Measurements from ENCODE around the gene YBEY.
A peak's percentile ranks its signal among the peaks of the same experiment; 100 is the strongest.
"Not testable (repeated sequence)": the region's sequence is repeated elsewhere in the genome, so short reads cannot be mapped to it uniquely, and the experiment has no call there.

YBEY gene

DNA sequence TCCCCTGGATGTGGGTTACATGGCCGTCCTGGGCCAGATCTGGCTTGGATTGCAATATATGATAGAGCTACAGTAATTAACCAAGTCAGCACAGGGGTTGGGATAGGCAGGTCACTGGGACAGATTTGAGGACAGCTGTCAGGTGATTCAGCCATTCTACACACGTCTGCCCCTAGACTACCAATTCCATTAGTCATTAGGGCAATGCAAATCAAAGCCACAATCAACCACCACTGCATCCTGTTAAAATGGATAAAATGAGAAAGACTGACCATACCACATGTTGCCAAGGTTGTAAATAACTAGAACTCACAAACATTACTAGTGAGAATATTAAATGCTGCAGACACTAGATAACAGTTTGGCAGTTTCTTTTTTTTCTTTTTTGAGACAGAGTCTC lies 21.5 kb downstream of the YBEY start:
- DNase-seq: no peak

DNA sequence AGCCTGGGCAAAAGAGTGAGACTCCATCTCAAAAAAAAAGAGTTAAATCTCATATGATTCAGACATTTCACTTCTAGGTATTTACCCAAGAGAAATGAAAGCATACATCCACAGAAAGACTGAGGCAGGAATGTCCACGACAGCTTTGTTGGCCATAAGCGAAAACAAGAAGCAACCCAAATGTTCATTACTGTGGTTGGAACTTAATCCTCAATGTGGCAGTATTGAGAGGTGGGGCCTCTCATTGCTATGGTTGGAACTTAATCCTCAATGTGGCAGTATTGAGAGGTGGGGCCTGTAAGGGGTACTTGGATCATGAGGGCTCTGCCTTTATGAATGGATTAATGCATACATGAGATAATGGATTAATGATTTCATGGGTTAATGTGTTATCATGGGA lies 22.3 kb downstream of the YBEY start:
- DNase-seq: no peak

DNA sequence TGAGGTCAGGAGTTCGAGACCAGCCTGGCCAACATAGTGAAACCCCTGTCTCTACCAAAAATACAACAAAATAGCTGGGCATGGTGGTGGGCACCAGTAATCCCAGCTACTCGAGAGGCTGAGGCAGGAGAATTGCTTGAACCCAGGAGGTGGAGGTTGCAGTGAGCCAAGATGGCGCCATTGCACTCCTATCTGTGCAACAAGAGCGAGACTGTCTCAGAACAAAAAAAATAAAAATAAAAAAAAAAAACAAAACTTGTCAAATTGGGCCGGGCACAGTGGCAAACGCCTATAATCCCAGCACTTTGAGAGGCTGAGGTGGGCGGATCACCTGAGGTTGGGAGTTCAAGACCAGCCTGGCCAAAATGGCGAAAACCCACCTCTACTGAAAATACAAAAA lies 24.1 kb downstream of the YBEY start:
- DNase-seq: not testable (repeated sequence)

DNA sequence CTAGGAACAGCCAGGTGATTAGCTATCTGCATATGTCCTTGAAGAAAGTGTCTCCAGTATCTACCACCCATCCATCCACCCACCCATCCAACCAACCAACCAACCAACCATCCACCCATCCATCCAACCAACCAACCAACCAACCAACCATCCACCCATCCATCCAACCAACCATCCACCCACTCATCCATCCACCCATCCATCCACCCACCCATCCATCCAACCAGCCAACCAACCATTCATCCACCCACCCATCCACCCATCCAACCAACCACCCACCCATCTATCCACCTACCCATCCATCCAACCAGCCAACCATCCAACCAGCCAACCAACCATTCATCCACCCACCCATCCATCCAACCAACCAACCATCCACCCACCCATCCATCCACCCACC lies 25.4 kb downstream of the YBEY start:
- DNase-seq: no peak

GRCh38 chr21:46312949-46313348 lies 26.8 kb downstream of the YBEY start:
- DNase-seq: no peak

GRCh38 chr21:46314441-46315020 lies 28.4 kb downstream of the YBEY start:
- no peak for DNase-seq

DNA sequence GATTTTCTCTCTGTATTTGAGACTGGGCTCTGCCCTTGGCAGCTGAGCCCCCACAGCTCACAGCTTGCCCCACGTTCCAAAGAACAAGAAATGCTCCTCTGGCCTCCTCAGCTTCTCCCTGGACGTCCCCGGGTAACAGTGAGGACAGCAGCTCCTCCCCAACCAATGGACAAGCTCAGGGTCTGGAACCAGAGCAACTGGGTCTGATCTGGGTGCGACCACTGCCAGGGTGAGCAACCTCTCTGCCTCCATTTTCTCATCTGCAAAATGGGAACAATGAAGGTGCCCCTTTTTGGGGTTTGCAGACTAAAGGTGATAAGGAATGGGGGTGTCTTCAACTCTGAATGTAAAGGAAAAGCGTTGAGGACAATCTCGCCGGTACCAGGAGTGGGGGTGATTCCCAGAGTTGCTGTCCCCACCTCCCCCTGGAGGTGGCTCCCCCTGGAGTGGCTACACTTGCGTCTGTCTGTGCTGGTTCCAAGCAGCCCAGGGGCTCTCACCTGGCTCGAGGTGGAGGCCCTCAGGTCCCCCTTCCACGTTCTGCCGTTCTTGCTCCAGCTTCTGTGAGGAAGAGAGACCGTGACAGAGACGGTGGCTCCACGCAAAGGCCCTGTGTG lies 30.7 kb downstream of the YBEY start:
- no peak for DNase-seq

- no peak for DNase-seq
These were observed 31.7 kb downstream of the YBEY start for GRCh38 chr21:46317710-46318463.

- no peak for DNase-seq
These were observed 32.3 kb downstream of the YBEY start for GRCh38 chr21:46318464-46318845.

DNA sequence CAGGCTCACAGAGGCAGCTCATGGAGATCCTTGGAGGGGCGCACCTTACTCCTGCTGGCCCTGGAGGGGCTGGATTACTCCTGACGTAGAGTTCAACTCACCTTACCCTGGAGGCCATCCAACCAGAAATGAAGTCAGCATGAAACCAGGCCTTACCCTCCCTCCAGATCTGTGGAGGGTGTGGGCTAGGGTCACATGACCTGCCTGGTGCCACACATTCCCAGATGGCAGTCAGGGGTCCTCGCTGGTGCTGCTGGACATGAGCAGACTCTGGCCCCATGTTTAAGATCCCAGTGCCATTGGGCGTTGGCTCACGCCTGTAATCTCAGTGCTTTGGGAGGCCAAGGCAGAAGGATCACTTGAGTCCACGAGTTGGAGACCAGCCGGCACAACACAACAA lies 33.0 kb downstream of the YBEY start:
- DNase-seq: no peak

DNA sequence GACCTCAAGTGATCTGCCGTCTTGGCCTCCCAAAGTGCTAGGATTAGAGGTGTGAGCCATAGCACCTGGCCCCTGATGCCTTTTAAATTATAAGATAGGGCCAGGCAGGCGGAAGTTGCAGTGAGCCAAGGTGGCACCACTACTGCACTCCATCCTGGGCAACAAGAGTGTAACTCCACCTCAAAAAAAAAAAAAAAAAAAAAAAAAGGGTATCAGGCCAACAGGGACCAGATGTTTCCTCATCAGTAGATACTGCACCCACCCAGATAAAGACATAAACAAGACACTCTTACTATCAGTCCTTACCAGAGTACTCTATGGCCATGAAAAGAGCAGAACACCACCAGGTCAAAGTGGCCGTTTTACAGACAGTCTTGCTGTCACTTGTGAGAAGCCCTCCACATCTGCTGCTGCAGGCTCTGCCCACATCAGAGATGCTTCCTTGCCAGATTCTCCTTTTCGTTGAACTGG lies 34.2 kb downstream of the YBEY start:
- DNase-seq: no peak

GRCh38 chr21:46322351-46323226 lies 36.4 kb downstream of the YBEY start:
- no peak for DNase-seq

GRCh38 chr21:46323227-46323709 lies 37.1 kb downstream of the YBEY start:
- no peak for DNase-seq

GRCh38 chr21:46323710-46324389 lies 37.7 kb downstream of the YBEY start, which contains the start of the genes C21orf58 and PCNT:
C21orf58 (minus strand) TSS chr21:46323870; CDS start chr21:46322738, 1,132 bp downstream.
PCNT (plus strand) TSS chr21:46324156; CDS start chr21:46324229, 73 bp downstream.
- peak; percentile 98 for DNase-seq

- peak; percentile 85 for DNase-seq
These were observed 38.4 kb downstream of the YBEY start for GRCh38 chr21:46324390-46325072.

GRCh38 chr21:46325073-46325912 lies 39.2 kb downstream of the YBEY start:
- peak; percentile 32 for DNase-seq

GRCh38 chr21:46326110-46326703 lies 40.1 kb downstream of the YBEY start:
- no peak for DNase-seq

DNA sequence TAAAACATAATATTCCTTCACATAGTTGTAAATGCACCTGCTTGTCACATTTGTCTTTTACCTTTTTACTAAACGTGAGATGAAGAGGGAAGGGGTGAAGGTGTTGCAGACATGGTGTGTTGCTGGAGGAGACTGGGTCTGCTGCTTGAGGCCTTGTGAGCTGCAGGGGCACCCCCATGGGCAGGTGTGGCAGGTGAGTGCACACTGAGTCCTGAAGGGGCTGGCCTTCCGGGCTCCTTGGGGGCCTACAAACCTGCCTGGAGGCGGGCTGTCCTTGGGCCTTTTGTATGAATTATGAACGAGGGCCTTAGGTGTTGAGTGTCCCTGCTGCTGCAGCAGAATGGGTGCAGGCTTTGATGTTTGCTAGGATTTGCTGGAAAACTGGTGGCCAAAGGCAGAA lies 41.6 kb downstream of the YBEY start:
- no peak for DNase-seq

DNA sequence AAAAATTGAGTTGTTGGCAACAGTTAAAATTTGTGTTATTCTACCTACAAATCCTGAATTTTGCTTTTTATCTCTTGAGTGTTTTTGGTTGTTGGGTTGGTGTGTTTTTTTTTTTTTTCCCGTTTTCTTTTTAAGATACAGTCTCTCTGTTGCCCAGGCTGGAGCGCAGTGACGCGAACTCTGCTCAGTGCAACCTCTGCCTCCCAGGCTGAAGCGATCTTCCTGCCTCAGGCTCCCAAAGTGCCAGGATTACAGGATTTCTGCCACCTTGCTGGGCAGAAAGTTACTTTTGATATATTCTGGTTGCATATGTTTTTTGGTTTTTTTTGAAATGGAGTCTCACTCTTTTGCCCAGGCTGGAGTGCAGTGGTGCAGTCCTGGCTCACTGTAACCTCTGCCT lies 42.0 kb downstream of the YBEY start:
- DNase-seq: no peak

- no peak for DNase-seq
These were observed 43.7 kb downstream of the YBEY start for GRCh38 chr21:46329796-46330195.
